Right renal pelvis (tissue), 4 donors: ENCODE measurements around the gene MMP1. TPM values are rescaled to one million over a fixed set of nuclear protein-coding genes. Genes with fewer than 3 reads are reported as not detected.

ENCODE experiments used
- DNase-seq, 4 donors: peaks; one replicate each; pipeline ENCODE4 v3.0.0-alpha.2; 2013; ENCODE audit warnings: low read depth in 4 of 4, low spot score in 3 of 4, missing footprints in 1 of 4
- polyA plus RNA-seq, 4 donors: library from polyadenylated mRNA; unstranded; fragments of 120-200 nt; gene quantifications; one replicate each; pipeline ENCODE4 v1.2.1, GENCODE V29; 2013; ENCODE audit not compliant: insufficient read length in 4 of 4

Gene MMP1
- polyA plus RNA-seq, 4 donors: 0.17 to 0.24 (median 0.17) TPM; not detected in 1

DNA sequence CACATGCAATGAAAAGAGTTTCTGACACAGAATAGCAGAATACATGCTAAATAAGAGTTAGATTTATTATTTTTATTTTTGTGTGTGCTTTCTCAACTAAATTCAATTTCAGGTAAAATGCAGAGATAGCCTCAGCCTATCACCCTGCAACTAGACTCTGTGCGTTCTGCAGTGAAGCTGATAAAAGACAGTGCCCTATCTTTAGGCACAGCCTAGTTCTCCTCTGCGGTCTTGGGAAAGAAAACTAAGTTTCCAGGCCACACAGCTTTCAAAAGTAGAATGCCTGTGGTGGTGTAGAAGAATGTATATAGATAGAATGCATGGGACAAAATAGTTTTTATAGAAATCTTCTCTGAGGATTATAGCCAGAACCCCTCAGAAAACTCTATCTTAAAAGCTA lies 12.0 kb upstream of the MMP1 start:
- DNase-seq: no peak

DNA sequence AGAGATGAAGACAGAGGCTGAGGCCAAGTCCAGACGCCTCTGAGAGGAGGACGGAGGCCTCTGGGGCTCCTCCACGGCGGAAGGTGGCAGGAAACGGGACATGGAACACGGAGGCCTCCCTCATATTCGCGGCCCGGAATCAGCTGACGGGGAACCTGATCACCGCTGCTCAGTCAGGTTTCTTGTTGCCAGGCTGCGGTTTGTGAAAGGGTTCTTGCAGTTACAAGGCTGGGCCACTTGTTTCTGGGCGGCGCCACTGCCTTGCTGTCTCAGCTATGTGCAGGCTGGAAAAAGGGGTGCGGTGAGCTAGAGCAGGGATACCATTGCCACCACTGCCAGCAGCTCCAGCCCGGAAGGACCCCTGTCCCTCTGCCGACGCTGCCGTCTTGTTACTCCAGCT lies 10.0 kb upstream of the MMP1 start:
- DNase-seq: no peak

DNA sequence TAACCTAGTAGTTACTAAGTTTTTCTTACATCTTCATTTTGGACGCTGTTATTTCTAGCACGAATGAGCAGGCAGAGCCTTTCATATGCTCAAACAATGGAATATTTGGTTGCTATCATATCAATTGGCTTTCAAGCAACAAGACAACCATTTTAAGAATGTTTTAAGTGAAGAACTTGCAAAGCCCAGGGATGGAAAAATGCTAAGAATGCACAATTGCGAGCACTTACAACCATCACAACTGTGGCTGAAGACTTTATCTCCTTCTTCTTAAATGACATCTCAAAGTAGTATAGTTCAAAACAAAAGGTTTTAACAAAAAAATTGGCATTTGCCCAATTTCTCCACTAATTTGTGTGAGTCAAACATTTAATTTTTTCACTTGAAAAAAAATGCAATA lies 8.3 kb upstream of the MMP1 start:
- no peak for DNase-seq

DNA sequence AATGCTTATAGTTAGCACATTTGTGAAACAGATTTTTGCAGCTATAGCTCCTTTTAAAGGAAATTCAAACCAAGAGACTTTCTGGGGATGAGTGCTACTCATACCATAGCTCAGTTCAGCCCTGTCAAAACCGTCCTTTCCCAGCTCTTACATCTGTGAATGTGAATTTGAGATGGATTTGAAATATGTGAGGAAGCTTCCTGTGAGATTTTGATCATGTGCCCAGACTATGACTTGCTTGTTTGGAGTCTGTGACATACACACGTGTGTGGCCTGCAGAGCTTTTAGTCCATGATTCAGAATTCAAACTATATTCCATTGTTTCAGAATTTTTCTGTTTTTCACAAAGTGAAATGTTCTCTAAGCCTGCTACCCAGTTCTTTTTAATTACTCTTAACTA lies 4.4 kb upstream of the MMP1 start:
- DNase-seq: no peak

DNA sequence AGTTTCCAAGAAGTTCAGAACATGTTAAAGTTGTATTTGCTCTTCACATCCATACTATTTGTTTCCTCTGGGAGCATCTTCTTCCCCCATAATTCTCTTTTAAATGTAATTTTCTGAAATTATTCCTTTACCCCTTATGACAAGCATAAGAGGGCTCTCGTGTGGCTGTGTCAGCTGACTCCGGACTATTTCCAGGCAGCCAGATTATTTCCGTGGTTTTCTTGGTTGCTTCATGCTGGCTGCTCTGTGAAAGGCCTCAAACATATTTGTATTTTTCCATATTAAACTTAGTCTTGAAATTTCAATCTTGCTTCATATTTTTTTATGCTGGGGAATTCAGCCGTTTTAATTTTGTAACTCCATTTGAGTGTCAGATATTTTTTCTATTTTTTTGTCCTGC lies 2.8 kb upstream of the MMP1 start:
- no peak for DNase-seq

DNA sequence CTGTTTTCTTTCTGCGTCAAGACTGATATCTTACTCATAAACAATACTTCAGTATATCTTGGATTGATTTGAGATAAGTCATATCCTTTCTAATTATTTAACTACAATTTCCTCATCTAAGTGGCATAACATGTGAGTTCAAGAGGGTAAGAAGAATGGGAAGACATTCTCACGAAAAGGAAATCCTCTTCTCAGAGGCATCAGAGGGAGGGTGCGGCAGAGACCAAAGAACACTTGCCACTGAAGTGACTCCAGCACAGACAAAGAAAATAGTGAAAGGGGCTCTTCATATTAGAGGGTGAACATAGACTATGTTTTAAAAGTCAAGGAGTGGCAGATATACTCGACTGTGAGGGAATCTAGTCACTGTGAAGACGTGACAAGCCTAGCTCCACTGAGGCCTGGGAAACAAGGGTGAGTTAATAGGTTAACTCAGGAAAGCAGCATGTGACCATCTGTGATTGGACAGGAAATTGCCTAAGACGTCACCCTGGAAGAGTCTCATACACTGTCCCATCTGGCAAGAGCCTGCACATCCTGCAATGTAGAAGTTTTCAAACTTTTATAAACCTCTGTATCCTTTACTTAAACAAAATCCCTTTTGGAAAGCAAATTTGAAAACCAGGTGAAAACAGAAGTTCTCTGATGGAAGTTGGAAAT lies 1.9 kb upstream of the MMP1 start:
- no peak for DNase-seq

DNA sequence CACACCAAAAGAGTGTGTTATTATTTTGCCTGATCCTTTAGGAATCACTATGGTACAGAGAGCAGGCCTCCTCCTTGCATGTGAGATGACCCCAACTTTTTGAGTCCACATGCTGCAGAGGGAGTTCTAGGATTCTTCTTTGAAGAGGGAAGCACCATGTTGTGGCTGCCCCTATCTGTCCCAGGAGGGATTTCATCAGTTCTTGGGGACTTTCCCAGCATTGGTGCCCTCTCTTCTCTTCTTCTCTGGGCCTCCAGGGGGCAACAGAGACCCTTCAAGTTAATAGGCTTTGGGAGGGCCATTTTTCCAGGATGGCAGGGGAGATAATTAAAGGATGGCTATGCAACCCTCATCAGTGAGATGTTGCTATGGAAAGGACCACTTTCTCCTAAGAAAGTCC lies 3.6 kb downstream of the MMP1 start:
- DNase-seq: no peak

DNA sequence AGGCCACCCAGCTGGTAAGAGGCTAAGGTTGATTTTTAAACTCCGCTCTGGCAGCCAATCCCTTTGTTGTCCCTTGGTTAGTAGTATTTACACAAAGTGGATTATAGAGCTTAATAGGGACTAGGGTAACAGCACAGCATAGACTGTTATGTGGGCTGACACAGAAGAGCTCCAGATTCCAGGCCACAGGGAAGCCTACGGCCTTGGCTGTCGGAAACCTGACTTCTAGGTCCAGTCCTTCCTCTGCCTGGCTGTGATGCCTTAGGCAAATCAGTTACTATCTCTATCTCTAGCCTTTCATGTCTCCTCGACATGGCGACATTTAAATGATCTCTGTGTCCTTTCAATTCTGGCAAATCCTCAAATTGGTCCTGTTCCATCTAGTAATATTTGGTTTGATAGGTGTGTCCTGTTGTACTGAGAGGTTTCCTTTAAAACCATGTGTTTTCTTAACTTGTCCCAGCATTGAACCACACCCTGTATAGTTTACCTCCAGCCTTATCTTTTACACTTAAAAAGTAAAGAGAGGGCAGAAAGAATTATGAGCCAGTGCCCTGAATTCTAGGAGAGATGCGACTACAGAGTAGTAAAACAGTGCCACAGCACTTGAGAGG lies 4.2 kb downstream of the MMP1 start:
- DNase-seq: no peak

DNA sequence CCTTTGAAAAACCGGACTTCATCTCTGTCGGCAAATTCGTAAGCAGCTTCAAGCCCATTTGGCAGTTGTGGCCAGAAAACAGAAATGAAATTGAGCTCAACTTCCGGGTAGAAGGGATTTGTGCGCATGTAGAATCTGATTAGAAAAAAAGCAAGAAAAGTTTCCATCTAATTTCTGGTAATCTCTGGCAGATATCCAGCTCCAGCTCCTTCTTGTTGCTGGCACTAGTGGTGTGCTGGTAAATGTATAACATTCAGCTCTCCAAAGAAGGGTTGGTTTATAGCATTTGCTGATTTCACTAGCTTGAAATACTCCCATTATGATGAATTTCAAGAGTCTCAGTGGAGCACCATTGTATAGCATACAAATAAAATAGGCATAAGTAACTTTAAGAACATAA lies 5.4 kb downstream of the MMP1 start:
- DNase-seq: no peak

DNA sequence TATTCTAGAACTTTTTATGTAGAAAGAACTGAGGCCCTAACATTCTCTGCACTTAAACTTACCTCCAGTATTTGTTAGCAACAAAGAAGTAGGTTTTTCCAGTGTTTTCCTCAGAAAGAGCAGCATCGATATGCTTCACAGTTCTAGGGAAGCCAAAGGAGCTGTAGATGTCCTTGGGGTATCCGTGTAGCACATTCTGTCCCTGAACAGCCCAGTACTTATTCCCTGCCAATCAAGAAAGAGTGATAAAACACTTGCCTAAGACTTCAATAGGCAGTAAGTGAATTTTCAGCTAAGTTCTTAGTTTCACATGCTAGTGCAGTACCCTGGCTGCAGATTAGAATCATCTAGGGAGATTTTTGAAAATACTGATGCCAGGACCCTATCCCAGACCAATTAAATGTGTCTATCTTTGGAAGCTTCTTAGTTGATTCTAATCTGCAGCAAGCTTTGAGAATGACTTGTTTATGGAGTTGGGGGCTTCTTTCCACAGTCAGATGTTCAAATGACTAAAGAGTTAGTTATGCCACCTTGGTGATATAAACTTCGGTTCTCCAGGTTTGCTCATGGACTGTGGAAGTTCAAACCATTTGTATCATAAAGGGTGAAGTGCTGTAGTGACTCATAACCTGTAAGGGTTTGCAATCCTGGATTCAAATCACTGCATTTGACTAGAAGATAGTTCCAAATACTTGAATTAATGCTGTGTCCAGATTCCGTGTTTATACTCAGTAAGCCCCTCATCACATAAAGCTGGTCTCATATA lies 6.5 kb downstream of the MMP1 start:
- no peak for DNase-seq

DNA sequence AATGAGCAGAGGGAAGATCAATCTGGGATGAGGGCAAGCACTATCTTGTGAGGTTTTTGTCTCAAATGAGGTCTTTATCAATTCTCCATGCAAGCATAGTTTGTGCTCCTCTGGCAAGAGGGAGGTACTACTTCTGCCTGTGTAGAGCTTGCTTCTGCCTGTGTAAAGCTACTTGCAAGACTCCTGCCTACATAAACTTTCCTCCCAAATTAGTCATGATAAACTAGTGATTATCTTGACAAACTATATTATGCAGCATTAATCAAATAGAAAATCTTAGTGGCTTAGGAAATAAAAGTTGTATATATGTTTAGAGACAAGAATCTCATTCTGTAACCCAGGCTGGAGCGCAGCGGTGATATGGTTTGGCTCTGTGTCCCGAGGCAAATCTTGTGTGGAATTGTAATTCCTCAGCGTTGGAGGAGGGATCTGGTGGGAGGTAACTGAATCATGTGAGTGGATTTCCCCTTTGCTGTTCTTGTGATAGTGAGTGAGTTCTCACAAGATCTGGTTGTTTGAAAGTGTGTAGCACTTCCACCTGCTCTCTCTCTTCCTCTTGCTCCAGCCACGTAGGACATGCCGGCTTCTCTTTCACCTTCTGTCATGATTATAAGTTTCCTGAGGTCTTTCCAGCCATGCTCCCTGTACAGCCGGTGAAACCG lies 9.5 kb downstream of the MMP1 start:
- DNase-seq: no peak

DNA sequence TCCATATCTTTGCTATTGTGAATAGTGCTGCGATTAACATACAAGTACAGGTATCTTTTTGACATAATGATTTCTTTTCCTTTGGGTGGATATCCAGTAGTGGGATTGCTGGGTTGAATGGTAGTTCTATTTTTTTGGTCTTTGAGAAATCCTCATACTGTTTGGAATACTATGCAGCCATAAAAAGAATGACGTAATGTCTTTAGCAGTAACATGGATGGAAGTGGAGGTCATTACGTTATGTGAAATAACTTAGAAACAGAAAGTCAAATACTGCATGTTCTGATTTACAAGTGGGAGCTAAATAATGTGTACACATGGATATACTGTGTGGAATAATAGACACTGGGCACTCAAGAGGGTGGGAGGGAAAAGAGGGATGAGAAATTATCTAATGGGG lies 13.6 kb downstream of the MMP1 start:
- no peak for DNase-seq

DNA sequence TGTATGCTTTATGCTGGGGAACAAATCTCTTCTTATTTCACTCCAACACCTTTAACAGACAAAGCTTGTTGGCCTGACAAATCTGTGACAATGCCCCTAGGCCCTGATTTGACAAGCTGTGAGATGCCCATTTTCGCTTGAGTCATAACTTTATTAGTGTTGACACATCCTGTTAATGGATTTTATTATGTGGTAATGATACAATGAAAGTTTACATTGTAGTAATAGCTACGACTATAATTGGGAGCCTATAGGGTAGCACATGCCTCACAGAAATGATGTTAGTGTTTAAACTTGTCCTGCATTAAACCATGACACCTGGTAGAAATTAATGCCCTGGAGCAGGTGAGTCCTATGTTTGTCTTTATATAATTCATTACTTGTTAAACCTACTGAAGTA lies 14.2 kb downstream of the MMP1 start:
- no peak for DNase-seq

DNA sequence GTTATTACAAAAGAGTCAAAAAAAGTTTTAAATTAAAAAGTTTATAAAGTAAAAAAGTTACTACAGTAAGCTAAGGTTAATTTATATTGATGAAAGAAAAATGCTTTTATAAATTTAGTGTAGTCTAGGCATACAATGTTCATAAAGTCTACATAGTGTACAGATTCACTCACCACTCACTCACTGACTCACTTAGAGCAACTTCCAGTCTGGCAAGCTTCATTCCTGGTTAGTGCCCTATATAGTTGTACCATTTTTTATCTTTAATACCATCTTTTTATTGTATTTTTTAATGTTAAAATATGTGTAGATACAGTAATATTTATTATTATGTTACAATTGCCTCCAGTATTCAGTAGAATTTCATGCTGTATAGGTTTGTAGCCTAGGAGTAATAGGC lies 14.9 kb downstream of the MMP1 start:
- no peak for DNase-seq

DNA sequence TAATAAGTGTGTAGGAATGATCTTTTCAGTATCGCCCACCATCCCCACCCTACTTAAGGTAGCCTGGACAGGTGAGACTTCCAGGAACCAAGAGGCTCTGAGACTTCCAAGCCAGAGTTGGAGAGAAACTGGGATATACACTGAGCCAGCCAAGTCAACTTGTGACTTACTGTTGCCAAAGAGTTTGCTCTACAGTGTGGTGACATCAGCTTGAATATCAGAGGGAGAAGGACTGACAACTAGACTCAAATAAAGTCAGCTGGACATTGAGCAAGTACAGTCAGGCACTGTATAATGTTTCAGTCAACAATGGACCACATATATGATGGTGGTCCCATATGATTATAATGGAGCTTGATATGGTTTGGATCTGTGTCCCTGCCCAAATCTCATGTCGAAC lies 16.3 kb downstream of the MMP1 start:
- no peak for DNase-seq

DNA sequence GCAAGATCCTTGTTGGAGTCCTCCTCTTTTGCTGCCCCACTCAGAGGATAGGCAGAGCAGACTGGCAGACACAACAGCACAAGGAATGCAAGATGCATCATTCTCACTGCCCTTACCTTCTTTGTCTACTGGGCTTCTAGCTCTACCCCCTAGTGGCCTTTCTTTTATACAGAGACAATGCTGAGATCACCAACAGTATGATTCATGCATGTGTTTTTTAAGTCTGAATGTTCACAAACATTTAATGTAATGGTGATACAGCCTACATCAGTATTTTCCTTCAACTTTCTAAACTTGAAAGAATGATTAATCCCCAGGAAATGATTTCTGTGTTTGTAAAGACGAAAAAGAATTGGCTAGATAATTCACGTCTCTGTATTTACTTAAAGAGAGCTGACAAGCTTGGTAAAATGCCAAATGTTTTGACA lies 17.5 kb downstream of the MMP1 start, which contains the start of gene MMP10:
Gene MMP10 (minus strand): TSS at position 138 of the 428 bp plus-strand sequence. CDS start 37 bp downstream, at position 101.
- no peak for DNase-seq

DNA sequence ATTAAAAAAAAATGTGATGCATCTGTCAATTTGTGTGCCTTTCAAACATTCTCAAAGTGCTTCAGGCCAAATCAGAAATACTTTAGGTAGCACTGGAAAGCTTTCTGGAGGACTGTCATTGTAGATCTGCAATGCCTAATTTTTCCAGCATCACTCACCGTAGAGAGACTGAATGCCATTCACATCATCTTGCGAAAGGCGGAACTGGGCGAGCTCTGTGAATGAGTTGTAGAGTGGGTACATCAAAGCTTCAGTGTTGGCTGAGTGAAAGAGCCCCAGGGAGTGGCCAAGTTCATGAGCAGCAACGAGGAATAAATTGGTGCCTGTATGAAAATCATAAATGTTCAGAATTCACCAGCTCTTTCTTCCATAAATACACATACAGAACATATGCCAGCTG lies 21.5 kb downstream of the MMP1 start:
- DNase-seq: no peak

DNA sequence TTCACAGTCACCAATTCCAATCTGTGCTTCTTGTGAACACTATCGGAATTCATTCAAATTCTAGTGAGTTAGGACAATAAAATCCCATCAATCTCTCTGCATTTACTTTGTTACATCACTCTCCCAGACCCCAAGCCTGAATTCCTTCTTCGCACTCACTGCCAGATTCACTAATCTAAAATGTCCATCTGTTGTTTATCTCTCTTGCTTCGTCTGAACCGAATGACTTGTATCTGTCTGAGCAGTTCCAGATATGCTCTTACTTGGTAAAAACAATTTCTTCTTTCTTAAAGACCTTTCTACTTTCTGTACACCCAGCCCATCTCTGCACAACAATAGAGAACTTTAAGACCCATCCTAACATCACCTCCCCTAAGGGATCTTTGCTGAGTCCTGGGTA lies 24.6 kb downstream of the MMP1 start:
- no peak for DNase-seq

DNA sequence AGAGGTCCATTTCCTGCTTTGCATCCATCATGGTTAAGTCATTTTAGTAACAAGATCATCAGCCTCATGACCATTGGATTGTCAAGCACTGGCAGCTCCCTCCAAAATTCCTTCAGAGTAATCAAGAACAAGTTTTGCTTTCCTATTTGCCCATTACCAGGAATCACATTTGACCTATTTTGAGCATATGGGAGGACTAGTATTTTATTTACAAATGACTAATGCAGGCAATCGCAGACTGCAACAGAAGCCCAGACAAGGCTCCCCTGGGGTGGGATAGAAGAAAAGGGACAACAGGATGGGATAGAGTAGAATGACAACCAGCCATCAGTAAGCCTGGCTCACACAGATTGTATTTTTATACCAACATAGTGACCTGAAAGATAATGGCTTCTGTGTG lies 26.6 kb downstream of the MMP1 start:
- no peak for DNase-seq

DNA sequence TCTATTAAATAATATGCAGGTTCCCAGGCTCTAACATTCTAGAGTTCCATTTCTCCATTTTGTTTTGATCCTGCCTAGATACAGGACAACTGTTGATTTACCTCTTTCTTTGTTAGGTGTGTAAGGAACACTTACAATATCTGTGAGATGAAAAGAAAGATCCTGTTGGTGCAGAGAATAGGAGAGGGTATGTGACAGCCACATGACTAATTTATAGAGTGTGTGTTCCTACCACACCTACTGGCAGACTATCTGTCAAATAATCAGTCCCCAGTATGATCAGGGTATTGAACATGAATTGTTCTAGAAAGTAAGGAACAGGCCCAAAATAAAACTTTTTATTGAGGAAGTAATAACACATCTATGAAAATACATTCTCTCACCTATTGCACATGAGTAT lies 27.8 kb downstream of the MMP1 start:
- DNase-seq: no peak

DNA sequence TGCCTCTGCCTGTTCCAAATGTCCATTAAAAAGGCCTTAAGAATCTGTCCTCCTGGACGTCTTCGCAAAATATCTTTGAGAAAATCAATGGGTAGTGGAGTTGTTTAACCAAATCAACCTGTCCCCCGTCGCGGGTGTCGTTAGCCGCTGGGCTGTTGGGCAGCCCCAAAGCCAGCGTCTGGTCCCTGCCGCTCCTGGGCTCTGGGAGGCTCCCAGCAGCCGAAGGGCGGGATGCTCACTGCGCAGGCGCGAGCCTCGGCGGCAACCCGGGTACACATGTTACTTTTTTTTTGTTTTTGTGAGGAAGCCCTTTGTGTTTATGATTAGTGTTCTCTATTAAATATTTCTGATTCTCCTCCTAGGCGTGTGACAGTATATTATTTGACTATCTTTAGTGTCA lies 30.2 kb downstream of the MMP1 start:
- DNase-seq: no peak
